ENCODE data around the gene PROSER3. TPM values are rescaled to one million over a fixed set of nuclear protein-coding genes. Genes with fewer than 3 reads are reported as not detected.
A peak's percentile ranks its signal among the peaks of the same experiment; 100 is the strongest.

The PROSER3 gene
- total RNA-seq, 2 donors from 2014 or later, result 13.6 to 19.2 TPM

- Histone ChIP-seq H3K27me3 (replicated peaks; ENCODE audit: insufficient read depth) (no peaks in the 10 kb centered on the region), H3K36me3 (peaks cover 8 to 16% of the 10 kb centered on the region in 2 donors), H3K4me3 (peak overlapping the region; percentile 39 to 54), H3K4me1 (replicated peaks) (peaks cover 3% of the 10 kb centered on the region), H3K9me3 (no peaks in the 10 kb centered on the region), H3K27ac (peak overlapping the region; percentile 40 to 68)
- intact Hi-C loops (cut with DNase I), result loop anchor here (5.0 to 10.0 kb wide), 2 partner anchors 193 to 475 kb away; partner anchors contain the start of genes ZNF146 and ZNF565
- DNase-seq (ENCODE audit: low spot score), result no peak
- WGBS, result 73% methylated on average over 29 of the region's 29 CpGs
- no peak for TF ChIP-seq CTCF (IDR thresholded peaks at IDR 0.05)
- TF ChIP-seq POLR2A (IDR thresholded peaks at IDR 0.05), result no peak
- no peak for TF ChIP-seq POLR2AphosphoS5 (IDR thresholded peaks at IDR 0.05)
These were observed 18.5 kb upstream of the PROSER3 start for GRCh38 chr19:35739275-35740107.

DNA sequence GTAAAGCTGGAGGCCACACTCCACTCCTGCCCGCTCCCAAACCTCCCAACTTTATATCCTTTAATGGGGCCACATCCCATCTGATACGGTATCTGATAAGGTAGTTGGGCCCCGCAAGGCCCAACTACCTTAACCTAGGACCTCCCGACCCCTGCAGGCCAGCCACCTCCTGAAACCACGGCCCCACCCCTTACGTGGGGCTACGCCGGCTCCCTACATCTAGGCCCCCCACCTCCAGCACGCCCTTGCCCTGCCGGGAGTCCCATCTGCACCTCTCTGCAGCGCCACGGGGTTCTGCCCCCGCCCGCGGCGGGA lies 17.9 kb upstream of the PROSER3 start:
- Histone ChIP-seq H3K27me3 (replicated peaks; ENCODE audit: insufficient read depth) (no peaks in the 10 kb centered on the region), H3K4me1 (replicated peaks) (peaks cover 3% of the 10 kb centered on the region), H3K4me3 (peak overlapping the region; percentile 39 to 54), H3K36me3 (peaks cover 8 to 16% of the 10 kb centered on the region in 2 donors), H3K9me3 (no peaks in the 10 kb centered on the region), H3K27ac (peak overlapping the region; percentile 40 to 68)
- WGBS, result 2% methylated on average over 16 of the region's 16 CpGs
- DNase-seq (ENCODE audit: low spot score), result no peak
- no peak for TF ChIP-seq CTCF (IDR thresholded peaks at IDR 0.05)
- TF ChIP-seq POLR2A (IDR thresholded peaks at IDR 0.05), result no peak
- no peak for TF ChIP-seq POLR2AphosphoS5 (IDR thresholded peaks at IDR 0.05)
- intact Hi-C loops (cut with DNase I), result loop anchor here (5.0 to 10.0 kb wide), 2 partner anchors 192 to 475 kb away; partner anchors contain the start of genes ZNF146 and ZNF565

DNA sequence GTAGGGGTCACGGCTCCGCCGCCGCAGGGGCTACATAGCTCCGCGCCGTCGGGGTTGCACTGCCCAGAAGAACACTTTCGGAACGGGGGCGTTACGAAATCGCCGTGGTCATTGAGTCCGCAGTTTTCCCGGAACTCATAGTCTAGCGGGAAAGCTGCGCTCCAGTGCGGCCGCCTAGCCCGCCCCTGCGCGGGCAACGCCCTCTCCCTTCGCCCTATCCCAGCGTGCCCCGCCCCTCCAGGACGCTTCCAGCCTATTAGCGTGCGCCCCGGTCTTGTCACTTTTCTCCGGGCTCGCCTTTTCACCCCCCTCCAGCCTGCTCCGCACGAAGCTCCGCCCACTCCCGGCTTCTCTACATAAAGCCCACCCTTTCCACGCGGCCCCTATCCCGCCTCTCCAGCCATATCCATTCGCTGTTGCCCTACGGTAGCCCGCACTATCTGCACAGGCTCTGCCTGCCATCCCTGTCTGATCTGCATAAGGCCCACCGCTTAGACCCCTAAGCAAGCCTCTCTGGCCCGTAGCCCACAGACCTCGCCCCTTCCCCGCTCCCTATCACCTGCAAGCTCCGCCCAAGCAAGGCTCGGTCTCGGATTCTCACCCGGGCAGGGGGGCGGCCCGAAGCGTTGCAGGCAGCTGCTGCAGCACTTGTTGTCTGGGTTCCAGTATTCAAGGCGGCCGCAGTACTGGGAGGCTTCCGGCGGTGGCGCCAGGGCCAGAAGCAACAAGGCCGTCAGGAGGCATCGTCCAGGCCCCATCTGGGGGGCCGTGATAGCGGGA lies 17.4 kb upstream of the PROSER3 start:
- Histone ChIP-seq H3K27ac (peak overlapping the region; percentile 68 to 72), H3K9me3 (no peaks in the 10 kb centered on the region), H3K36me3 (peaks cover 8 to 16% of the 10 kb centered on the region in 2 donors), H3K4me1 (replicated peaks) (peaks cover 3% of the 10 kb centered on the region), H3K4me3 (peak overlapping the region; percentile 39 to 54), H3K27me3 (replicated peaks; ENCODE audit: insufficient read depth) (no peaks in the 10 kb centered on the region)
- intact Hi-C loops (cut with DNase I), result loop anchor here (5.0 to 10.0 kb wide), 2 partner anchors 192 to 474 kb away; partner anchors contain the start of genes ZNF146 and ZNF565
- WGBS, result under 1% methylated on average over 60 of the region's 63 CpGs
- DNase-seq (ENCODE audit: low spot score), result peak; percentile 97
- peak; percentile 19 for TF ChIP-seq POLR2A (IDR thresholded peaks at IDR 0.05)
- TF ChIP-seq POLR2AphosphoS5 (IDR thresholded peaks at IDR 0.05), result peak; percentile 86
- TF ChIP-seq CTCF (IDR thresholded peaks at IDR 0.05), result no peak

- DNase-seq (ENCODE audit: low spot score), result no peak
- H3K4me3 ChIP-seq, result peak overlapping the region; percentile 39 to 54
These were observed 16.8 kb upstream of the PROSER3 start for GRCh38 chr19:35741203-35741515.

More at GRCh38 chr19:35741203-35741515, 16.8 kb upstream of the PROSER3 start:
- intact Hi-C loops (cut with DNase I), result loop anchor here (5.0 to 10.0 kb wide), 2 partner anchors 191 to 474 kb away; partner anchors contain the start of genes ZNF146 and ZNF565
- TF ChIP-seq POLR2AphosphoS5 (IDR thresholded peaks at IDR 0.05), result no peak
- no peak for TF ChIP-seq CTCF (IDR thresholded peaks at IDR 0.05)
- no peak for TF ChIP-seq POLR2A (IDR thresholded peaks at IDR 0.05)
- H3K36me3 ChIP-seq, result peaks cover 8 to 16% of the 10 kb centered on the region in 2 donors
- no peaks in the 10 kb centered on the region for H3K9me3 ChIP-seq
- H3K4me1 ChIP-seq (replicated peaks), result peaks cover 6% of the 10 kb centered on the region
- H3K27ac ChIP-seq, result peak overlapping the region; percentile 68 to 72
- no peaks in the 10 kb centered on the region for H3K27me3 ChIP-seq (replicated peaks; ENCODE audit: insufficient read depth)
- 8% methylated on average over 12 of the region's 12 CpGs for WGBS
